Epithelial cell of proximal tubule (primary cell): Measurements from ENCODE around the gene PLXNB2. TPM values are rescaled to one million over a fixed set of nuclear protein-coding genes. Genes with fewer than 3 reads are reported as not detected.

Experiments used
- DNase-seq: peaks from one replicate; pipeline ENCODE4 v3.0.0-alpha.2; 2011; ENCODE audit warnings: low read depth
- H3K4me3 ChIP-seq: 2 replicates; pipeline ENCODE4 v1.5.1; 2011; ENCODE audit warnings: low read depth, mild to moderate bottlenecking, low read length
- total RNA-seq: library from RNA; depleted of rRNA; stranded (reverse); fragments of >200 nt; gene quantifications from 2 replicates; pipeline ENCODE4 v1.2.3, GENCODE V29; 2015
- TF ChIP-seq, protein P1 (sequence below): conservative IDR thresholded peaks from 2 replicates; pipeline ENCODE4 v1.5.1; 2012; ENCODE audit warnings: low read depth, mild to moderate bottlenecking, low read length

The PLXNB2 gene
- total RNA-seq, 1 donor from 2014 or later: 177 TPM

DNA sequence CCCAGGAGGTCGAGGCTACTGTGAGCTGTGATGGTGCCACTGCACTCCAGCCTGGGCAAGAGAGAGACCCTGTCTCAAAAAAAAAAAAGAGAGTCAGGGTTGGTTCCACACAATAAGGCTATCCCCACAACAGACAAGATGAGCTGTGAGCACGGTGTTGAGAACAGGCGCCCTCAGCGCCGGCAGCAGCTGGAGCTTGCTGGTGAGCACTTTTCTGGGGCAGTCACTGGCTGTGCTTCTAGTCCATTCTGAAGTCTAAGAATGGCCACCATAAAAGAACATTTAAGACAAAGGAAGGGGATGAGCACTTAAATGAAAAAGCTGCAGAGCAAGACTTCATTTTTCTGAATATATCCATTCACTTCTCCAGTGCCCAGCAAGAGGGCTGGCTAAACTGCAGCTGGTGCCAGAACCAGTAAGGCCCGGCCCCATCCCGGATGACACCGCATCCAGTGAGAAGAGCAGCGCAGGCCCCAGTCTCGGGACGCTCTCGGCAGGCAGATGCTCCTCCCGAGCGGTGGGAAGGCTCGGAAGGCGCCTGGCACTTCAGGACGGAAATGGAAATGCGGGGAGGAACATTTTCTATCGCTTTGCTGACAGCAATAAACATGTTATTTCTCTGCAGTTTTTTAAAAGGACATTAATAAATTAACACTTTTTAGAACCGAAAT is 74.8 kb downstream of the PLXNB2 start:
- TF ChIP-seq, protein P1, sequence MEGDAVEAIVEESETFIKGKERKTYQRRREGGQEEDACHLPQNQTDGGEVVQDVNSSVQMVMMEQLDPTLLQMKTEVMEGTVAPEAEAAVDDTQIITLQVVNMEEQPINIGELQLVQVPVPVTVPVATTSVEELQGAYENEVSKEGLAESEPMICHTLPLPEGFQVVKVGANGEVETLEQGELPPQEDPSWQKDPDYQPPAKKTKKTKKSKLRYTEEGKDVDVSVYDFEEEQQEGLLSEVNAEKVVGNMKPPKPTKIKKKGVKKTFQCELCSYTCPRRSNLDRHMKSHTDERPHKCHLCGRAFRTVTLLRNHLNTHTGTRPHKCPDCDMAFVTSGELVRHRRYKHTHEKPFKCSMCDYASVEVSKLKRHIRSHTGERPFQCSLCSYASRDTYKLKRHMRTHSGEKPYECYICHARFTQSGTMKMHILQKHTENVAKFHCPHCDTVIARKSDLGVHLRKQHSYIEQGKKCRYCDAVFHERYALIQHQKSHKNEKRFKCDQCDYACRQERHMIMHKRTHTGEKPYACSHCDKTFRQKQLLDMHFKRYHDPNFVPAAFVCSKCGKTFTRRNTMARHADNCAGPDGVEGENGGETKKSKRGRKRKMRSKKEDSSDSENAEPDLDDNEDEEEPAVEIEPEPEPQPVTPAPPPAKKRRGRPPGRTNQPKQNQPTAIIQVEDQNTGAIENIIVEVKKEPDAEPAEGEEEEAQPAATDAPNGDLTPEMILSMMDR: no peak
- DNase-seq: no peak
- H3K4me3 ChIP-seq: no peak overlapping the region

DNA sequence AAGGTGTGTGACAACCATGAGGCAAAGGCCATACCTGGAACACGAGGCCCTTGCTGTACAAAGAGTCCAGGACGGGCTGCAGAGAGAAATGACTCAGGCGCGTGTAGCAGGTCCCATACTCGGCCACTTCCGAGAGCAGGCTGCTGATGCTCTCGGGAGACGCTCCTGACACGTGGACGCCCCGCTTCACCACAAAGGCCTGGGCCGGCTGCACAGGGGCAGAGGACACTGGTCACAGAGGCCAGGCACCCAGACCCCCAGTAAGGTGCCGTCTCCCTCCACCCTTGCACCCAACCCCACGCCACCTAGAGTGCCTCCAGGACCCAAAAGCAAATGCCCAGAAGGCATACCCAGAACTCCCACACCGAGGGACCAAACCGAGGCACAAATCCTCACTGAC is 78.1 kb downstream of the PLXNB2 start:
- TF ChIP-seq, protein P1: no peak
- DNase-seq: no peak
- H3K4me3 ChIP-seq: no peak overlapping the region

DNA sequence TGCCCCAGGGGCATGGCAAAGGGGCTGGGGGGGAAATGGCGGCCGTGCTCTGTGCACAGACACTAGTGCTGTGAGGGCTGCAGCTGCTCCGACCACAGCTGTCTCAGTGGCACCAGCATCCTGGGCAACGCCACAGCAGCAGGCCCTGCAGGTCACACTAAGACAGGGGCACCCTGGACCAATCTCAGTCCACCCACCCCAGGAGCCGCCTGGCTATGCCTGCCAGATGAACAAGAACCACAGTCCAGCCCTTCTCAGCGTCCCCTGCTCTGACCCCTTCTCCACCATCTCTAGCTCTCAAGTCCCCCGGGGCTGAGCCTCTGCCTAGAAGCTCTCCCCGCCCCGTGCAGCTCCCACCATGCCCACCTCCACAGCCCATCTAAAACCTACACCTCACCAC is 79.1 kb downstream of the PLXNB2 start:
- TF ChIP-seq, protein P1: no peak
- H3K4me3 ChIP-seq: no peak overlapping the region
- no peak for DNase-seq

DNA sequence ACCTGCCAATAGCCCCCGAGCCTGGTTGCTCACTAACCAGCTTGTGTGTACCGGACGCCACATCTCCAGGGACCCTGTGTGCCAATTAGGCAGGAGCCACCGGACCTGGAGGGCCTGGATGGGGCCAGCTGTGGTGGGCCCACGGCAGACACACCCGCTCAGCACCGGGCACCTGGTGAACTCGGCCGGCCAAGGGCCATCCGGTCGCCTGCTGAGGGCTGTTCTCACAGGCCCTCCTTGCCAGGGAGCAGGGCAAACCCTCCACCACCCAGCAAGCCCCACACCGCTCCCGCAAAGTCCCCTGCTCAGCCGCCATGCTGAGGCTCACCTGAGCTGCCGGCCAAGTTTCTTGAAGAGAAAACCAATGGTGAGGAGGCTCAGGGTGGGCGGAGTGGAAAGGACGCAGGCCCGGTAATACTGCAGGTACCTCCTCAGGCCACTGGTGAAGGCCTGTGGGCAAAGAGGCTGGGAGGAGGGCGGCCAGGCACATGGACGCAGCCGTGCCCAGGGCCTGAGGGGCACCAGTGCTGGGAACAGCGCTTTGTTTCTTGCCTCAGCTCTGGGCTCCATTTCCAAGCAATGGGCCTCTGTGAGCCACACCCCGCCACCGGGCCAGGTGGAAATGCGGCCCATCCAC is 79.7 kb downstream of the PLXNB2 start:
- no peak for DNase-seq
- H3K4me3 ChIP-seq: no peak overlapping the region
- TF ChIP-seq, protein P1: no peak

DNA sequence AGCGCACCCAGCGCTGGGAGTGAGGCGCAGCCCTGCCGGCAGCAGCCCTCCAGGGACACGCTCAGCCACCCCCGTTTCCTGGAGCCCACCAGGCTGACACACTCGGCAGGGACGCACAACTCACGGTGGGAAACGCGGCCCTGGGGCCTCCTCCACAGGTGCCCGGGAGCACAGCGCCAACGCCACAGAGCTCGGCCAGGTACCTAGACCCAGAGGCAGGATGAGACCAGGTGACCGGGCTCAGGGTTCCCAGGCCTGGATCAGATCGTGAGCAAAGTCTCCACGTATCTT is 80.6 kb downstream of the PLXNB2 start:
- no peak for DNase-seq
- TF ChIP-seq, protein P1: no peak

DNA sequence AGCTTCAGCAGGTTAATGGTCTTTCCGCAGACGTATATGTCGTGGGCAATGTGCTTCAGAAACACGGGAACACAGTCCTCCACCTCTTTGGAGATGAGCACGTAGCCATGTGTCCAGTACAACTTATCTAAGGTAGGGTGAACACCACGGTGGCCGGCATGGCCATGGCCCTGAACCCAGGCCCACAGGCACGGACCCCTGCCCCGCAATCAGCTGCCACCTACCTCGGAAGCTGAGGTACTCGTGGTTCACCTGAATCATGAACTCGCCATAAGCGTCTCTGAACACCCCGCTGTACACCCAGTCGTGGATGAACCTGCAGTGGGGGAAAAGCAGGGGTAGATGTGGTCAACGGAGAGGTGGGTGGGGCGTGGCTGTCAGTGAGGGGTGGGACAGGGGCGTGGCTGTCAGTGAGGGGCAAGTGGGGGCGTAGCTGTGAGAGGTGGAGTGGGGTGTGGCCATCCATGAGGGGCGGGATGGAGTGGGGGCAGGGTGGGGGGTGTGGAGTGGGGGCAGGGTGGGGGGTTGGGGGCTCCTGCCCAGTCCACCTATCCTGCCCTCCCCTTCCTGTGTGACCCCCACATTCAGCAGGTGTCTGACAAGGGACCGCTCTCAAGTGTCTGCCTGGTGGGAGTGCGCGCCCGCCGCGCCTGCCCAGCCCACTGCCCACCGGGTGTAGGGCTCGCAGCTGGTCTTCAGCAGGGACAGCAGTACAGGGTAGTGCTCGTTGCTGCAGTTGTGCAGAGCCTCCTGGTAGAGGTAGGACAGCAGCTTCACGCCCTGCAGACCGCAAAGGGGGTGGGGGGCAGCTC is 81.2 kb downstream of the PLXNB2 start:
- TF ChIP-seq, protein P1: no peak
- no peak overlapping the region for H3K4me3 ChIP-seq
- no peak for DNase-seq

More for the DNA sequence above, 80.6 kb downstream of the PLXNB2 start:
- H3K4me3 ChIP-seq: no peak overlapping the region
